ENCODE results near the gene POLR3G. TPM values are rescaled to one million over a fixed set of nuclear protein-coding genes. Genes with fewer than 3 reads are reported as not detected.

POLR3G gene
- total RNA-seq, 2 experiments from 2014 or later: 9.9 to 12.9 TPM

DNA sequence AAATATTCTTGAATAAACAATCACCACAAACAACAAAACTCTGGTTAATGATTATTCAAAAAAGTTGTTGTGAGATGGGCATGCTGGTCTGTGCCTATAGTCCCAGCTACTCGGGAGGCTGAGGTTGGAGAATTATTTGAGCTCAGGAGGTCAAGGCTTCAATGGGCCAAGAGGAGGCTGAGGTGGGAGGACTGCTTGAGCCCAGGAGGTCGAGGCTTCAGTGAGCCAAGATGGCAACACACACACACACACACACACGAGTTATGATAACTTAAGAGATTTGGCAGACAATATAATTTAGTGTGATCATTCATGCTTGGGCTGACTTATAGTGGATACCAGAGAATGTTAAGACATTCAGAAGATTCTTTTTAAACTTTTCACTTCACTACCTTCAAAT is 39.9 kb downstream of the POLR3G start:
- BruUV-seq (replicated peaks): no TSS peak
- intact Hi-C loops (cut with micrococcal nuclease; ENCODE audit: unreplicated experiment): no loop called here
- no peaks in the 10 kb centered on the region for H4K20me1 ChIP-seq (ENCODE audit: insufficient read depth, low read length)

GRCh38 chr5:90518661-90519060 is 44.0 kb downstream of the POLR3G start:
- DNase-seq (ENCODE audit: low spot score): peak; percentile 5
- no peaks in the 10 kb centered on the region for H3K9me3 ChIP-seq (ENCODE audit: low read length)
- no peaks in the 10 kb centered on the region for H3K79me2 ChIP-seq (ENCODE audit: insufficient read depth, low read depth, low read length)
- H3K4me2 ChIP-seq (ENCODE audit: low read length): peak overlapping the region; percentile 32
- H4K20me1 ChIP-seq (ENCODE audit: insufficient read depth, low read length): no peaks in the 10 kb centered on the region
- ChIA-PET CTCF (ENCODE audit: unreplicated experiment) (no interaction called here), POLR2A (interaction anchor here (0.7 kb wide), 1 partner anchor 9 kb away, joined by 3 read pairs; no protein-coding TSS in a partner anchor)
- H3K4me3 ChIP-seq (ENCODE audit: low read depth, low read length, poor library complexity, severe bottlenecking): no peak overlapping the region
- no peak for TF ChIP-seq EZH2phosphoT487 (IDR thresholded peaks at IDR 0.05; ENCODE audit: borderline replicate concordance, low read depth, low read length)
- TF ChIP-seq, protein P1, sequence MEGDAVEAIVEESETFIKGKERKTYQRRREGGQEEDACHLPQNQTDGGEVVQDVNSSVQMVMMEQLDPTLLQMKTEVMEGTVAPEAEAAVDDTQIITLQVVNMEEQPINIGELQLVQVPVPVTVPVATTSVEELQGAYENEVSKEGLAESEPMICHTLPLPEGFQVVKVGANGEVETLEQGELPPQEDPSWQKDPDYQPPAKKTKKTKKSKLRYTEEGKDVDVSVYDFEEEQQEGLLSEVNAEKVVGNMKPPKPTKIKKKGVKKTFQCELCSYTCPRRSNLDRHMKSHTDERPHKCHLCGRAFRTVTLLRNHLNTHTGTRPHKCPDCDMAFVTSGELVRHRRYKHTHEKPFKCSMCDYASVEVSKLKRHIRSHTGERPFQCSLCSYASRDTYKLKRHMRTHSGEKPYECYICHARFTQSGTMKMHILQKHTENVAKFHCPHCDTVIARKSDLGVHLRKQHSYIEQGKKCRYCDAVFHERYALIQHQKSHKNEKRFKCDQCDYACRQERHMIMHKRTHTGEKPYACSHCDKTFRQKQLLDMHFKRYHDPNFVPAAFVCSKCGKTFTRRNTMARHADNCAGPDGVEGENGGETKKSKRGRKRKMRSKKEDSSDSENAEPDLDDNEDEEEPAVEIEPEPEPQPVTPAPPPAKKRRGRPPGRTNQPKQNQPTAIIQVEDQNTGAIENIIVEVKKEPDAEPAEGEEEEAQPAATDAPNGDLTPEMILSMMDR (conservative IDR thresholded peaks at IDR 0.05; ENCODE audit: low read length): no peak
- H3K4me1 ChIP-seq (ENCODE audit: insufficient read depth, low read length, poor library complexity, severe bottlenecking): peaks cover 8% of the 10 kb centered on the region
- no peak overlapping the region for H2AFZ ChIP-seq (ENCODE audit: low read length)
- no TSS peak for BruUV-seq (replicated peaks)
- no peaks in the 10 kb centered on the region for H3K9me2 ChIP-seq (ENCODE audit: insufficient read depth, low read length)
- H3K27ac ChIP-seq (ENCODE audit: low read depth, low read length, poor library complexity, severe bottlenecking): no peak overlapping the region
- intact Hi-C loops (cut with micrococcal nuclease; ENCODE audit: unreplicated experiment): no loop called here
- peaks cover 65% of the 10 kb centered on the region for H3K36me3 ChIP-seq (ENCODE audit: insufficient read depth, low read length)

More for the DNA sequence above, 39.9 kb downstream of the POLR3G start:
- peaks cover 37% of the 10 kb centered on the region for H3K36me3 ChIP-seq (ENCODE audit: insufficient read depth, low read length)
- H3K79me2 ChIP-seq (ENCODE audit: insufficient read depth, low read depth, low read length): no peaks in the 10 kb centered on the region
- H3K4me3 ChIP-seq (ENCODE audit: low read depth, low read length, poor library complexity, severe bottlenecking): no peak overlapping the region
- CTCF ChIA-PET (ENCODE audit: unreplicated experiment): no interaction called here
- TF ChIP-seq, protein P1 (conservative IDR thresholded peaks at IDR 0.05; ENCODE audit: low read length): no peak
- no peak for TF ChIP-seq EZH2phosphoT487 (IDR thresholded peaks at IDR 0.05; ENCODE audit: borderline replicate concordance, low read depth, low read length)
- H3K27ac ChIP-seq (ENCODE audit: low read depth, low read length, poor library complexity, severe bottlenecking): no peak overlapping the region
- H3K4me1 ChIP-seq (ENCODE audit: insufficient read depth, low read length, poor library complexity, severe bottlenecking): peaks cover 8% of the 10 kb centered on the region
- no peaks in the 10 kb centered on the region for H3K9me2 ChIP-seq (ENCODE audit: insufficient read depth, low read length)
- H2AFZ ChIP-seq (ENCODE audit: low read length): no peak overlapping the region
- DNase-seq (ENCODE audit: low spot score): no peak
- POLR2A ChIA-PET: interaction anchor here (0.6 to 1.0 kb wide), 2 partner anchors 42 to 1768 kb away, joined by 3 read pairs; no protein-coding TSS in a partner anchor
- no peak overlapping the region for H3K4me2 ChIP-seq (ENCODE audit: low read length)
- no peaks in the 10 kb centered on the region for H3K9me3 ChIP-seq (ENCODE audit: low read length)

GRCh38 chr5:90519081-90519480 is 44.4 kb downstream of the POLR3G start:
- no peak for DNase-seq (ENCODE audit: low spot score)
- intact Hi-C loops (cut with micrococcal nuclease; ENCODE audit: unreplicated experiment): no loop called here
- H3K4me1 ChIP-seq (ENCODE audit: insufficient read depth, low read length, poor library complexity, severe bottlenecking): peaks cover 8% of the 10 kb centered on the region
- CTCF ChIA-PET (ENCODE audit: unreplicated experiment): no interaction called here
- POLR2A ChIA-PET: interaction anchor here (1.0 kb wide), 1 partner anchor 109 kb away, joined by 3 read pairs; the partner anchor contains the start of gene CETN3
- H3K9me2 ChIP-seq (ENCODE audit: insufficient read depth, low read length): no peaks in the 10 kb centered on the region
- H3K4me3 ChIP-seq (ENCODE audit: low read depth, low read length, poor library complexity, severe bottlenecking): no peak overlapping the region
- TF ChIP-seq, protein P1 (conservative IDR thresholded peaks at IDR 0.05; ENCODE audit: low read length): no peak
- TF ChIP-seq EZH2phosphoT487 (IDR thresholded peaks at IDR 0.05; ENCODE audit: borderline replicate concordance, low read depth, low read length): no peak
- H3K27ac ChIP-seq (ENCODE audit: low read depth, low read length, poor library complexity, severe bottlenecking): no peak overlapping the region
- no peaks in the 10 kb centered on the region for H3K79me2 ChIP-seq (ENCODE audit: insufficient read depth, low read depth, low read length)
- H3K9me3 ChIP-seq (ENCODE audit: low read length): no peaks in the 10 kb centered on the region
- H3K4me2 ChIP-seq (ENCODE audit: low read length): peak overlapping the region; percentile 32
- BruUV-seq (replicated peaks): no TSS peak
- peaks cover 69% of the 10 kb centered on the region for H3K36me3 ChIP-seq (ENCODE audit: insufficient read depth, low read length)
- H2AFZ ChIP-seq (ENCODE audit: low read length): no peak overlapping the region
- H4K20me1 ChIP-seq (ENCODE audit: insufficient read depth, low read length): no peaks in the 10 kb centered on the region
